Suprapubic skin (tissue), 4 donors: ENCODE data around the gene RPP25L.

Experiments used
- CTCF ChIP-seq, 2 donors: fragments of 200-600 bp in 1 of 2; fragments of 450-650 bp in 1 of 2; sonication (generic) in 1 of 2; IDR thresholded peaks; one replicate each; pipeline ENCODE4 v1.5.1; 2016 to 2019; ENCODE audit warnings: antibody characterized with exemption in 2 of 2, mild to moderate bottlenecking in 1 of 2, moderate library complexity in 1 of 2
- POLR2A ChIP-seq, 2 donors: fragments of 450-650 bp; IDR thresholded peaks; one replicate each; pipeline ENCODE4 v1.6.1; 2017; ENCODE audit warnings: antibody characterized with exemption in 2 of 2, mild to moderate bottlenecking in 2 of 2, moderate library complexity in 2 of 2
- POLR2AphosphoS5 ChIP-seq, 3 donors: sonication (generic); formaldehyde crosslinking; IDR thresholded peaks; one replicate each; pipeline ENCODE4 v1.6.1; 2017; ENCODE audit warnings: antibody characterized with exemption in 3 of 3

GRCh38 chr9:34651876-34652601 is 40.1 kb upstream of the RPP25L start, which contains the start of gene IL11RA:
- TF ChIP-seq CTCF (IDR thresholded peaks at IDR 0.05) (no peak), POLR2AphosphoS5 (IDR thresholded peaks at IDR 0.05) (peak in 2 of 3 donors; percentile 16 to 25), POLR2A (IDR thresholded peaks at IDR 0.05) (no peak)
